Measurements from ENCODE around the gene PCTP. TPM values are rescaled to one million over a fixed set of nuclear protein-coding genes. Genes with fewer than 3 reads are reported as not detected.

The PCTP gene
- 13.6 TPM for total RNA-seq

- Histone ChIP-seq H3K4me1 (ENCODE audit: control insufficient read depth in 3 of 3, insufficient read depth in 3 of 3, low read length in 3 of 3) (peaks cover 4 to 14% (median 7%) of the 10 kb centered on the region in 3 donors), H3K4me3 (ENCODE audit: low read length in 3 of 3) (peak within 1 kb of the TSS; percentile 73 to 90 (median 86)), H3K9me3 (ENCODE audit: control insufficient read depth in 3 of 3, low read length in 3 of 3) (no peaks in the 10 kb centered on the region), H3K27ac (ENCODE audit: low read depth, low read length) (peak within 1 kb of the TSS; percentile 67), H3K9ac (ENCODE audit: low read depth in 1 of 3, low read length in 3 of 3) (peak within 1 kb of the TSS; percentile 79 to 88 (median 81)), H3K36me3 (ENCODE audit: control insufficient read depth in 3 of 3, insufficient read depth in 3 of 3, low read length in 3 of 3) (peaks cover 0 to 9% (median 0%) of the 10 kb centered on the region in 3 donors), H3K27me3 (ENCODE audit: control insufficient read depth in 3 of 3, insufficient read depth in 3 of 3, low read length in 3 of 3) (no peaks in the 10 kb centered on the region)
Observed at GRCh38 chr17:55750750-55751657, at the start of gene PCTP. PCTP (plus strand) TSS chr17:55751051; CDS start chr17:55751104, 53 bp downstream.

GRCh38 chr17:55702150-55702549, 48.7 kb upstream of the PCTP start:
- no peaks in the 10 kb centered on the region for H3K36me3 ChIP-seq (ENCODE audit: control insufficient read depth in 3 of 3, insufficient read depth in 3 of 3, low read length in 3 of 3)
- no peak overlapping the region for H3K4me3 ChIP-seq (ENCODE audit: low read length in 3 of 3)
- no peak overlapping the region for H3K27ac ChIP-seq (ENCODE audit: low read depth, low read length)
- no peak overlapping the region for H3K9ac ChIP-seq (ENCODE audit: low read depth in 1 of 3, low read length in 3 of 3)
- H3K4me1 ChIP-seq (ENCODE audit: control insufficient read depth in 3 of 3, insufficient read depth in 3 of 3, low read length in 3 of 3), result peaks cover 1 to 5% (median 5%) of the 10 kb centered on the region in 3 donors
- no peaks in the 10 kb centered on the region for H3K27me3 ChIP-seq (ENCODE audit: control insufficient read depth in 3 of 3, insufficient read depth in 3 of 3, low read length in 3 of 3)
- H3K9me3 ChIP-seq (ENCODE audit: control insufficient read depth in 3 of 3, low read length in 3 of 3), result no peaks in the 10 kb centered on the region

- no peak overlapping the region for H3K27ac ChIP-seq (ENCODE audit: low read depth, low read length)
- no peak overlapping the region for H3K9ac ChIP-seq (ENCODE audit: low read depth in 1 of 3, low read length in 3 of 3)
- H3K4me3 ChIP-seq (ENCODE audit: low read length in 3 of 3), result no peak overlapping the region
- H3K27me3 ChIP-seq (ENCODE audit: control insufficient read depth in 3 of 3, insufficient read depth in 3 of 3, low read length in 3 of 3), result no peaks in the 10 kb centered on the region
- peaks cover 3 to 16% (median 15%) of the 10 kb centered on the region in 3 donors for H3K4me1 ChIP-seq (ENCODE audit: control insufficient read depth in 3 of 3, insufficient read depth in 3 of 3, low read length in 3 of 3)
- no peaks in the 10 kb centered on the region for H3K36me3 ChIP-seq (ENCODE audit: control insufficient read depth in 3 of 3, insufficient read depth in 3 of 3, low read length in 3 of 3)
- H3K9me3 ChIP-seq (ENCODE audit: control insufficient read depth in 3 of 3, low read length in 3 of 3), result no peaks in the 10 kb centered on the region
Observed at GRCh38 chr17:55704401-55704800, 46.5 kb upstream of the PCTP start.

GRCh38 chr17:55705847-55706246, 45.0 kb upstream of the PCTP start:
- H3K4me1 ChIP-seq (ENCODE audit: control insufficient read depth in 3 of 3, insufficient read depth in 3 of 3, low read length in 3 of 3), result peaks cover 11 to 30% (median 23%) of the 10 kb centered on the region in 3 donors
- H3K4me3 ChIP-seq (ENCODE audit: low read length in 3 of 3), result no peak overlapping the region
- no peak overlapping the region for H3K27ac ChIP-seq (ENCODE audit: low read depth, low read length)
- no peaks in the 10 kb centered on the region for H3K36me3 ChIP-seq (ENCODE audit: control insufficient read depth in 3 of 3, insufficient read depth in 3 of 3, low read length in 3 of 3)
- no peak overlapping the region for H3K9ac ChIP-seq (ENCODE audit: low read depth in 1 of 3, low read length in 3 of 3)
- H3K9me3 ChIP-seq (ENCODE audit: control insufficient read depth in 3 of 3, low read length in 3 of 3), result no peaks in the 10 kb centered on the region
- H3K27me3 ChIP-seq (ENCODE audit: control insufficient read depth in 3 of 3, insufficient read depth in 3 of 3, low read length in 3 of 3), result no peaks in the 10 kb centered on the region

GRCh38 chr17:55706808-55707773, 43.8 kb upstream of the PCTP start:
- H3K9me3 ChIP-seq (ENCODE audit: control insufficient read depth in 3 of 3, low read length in 3 of 3), result no peaks in the 10 kb centered on the region
- peak overlapping the region in 1 of 3 donors; percentile 15 for H3K4me3 ChIP-seq (ENCODE audit: low read length in 3 of 3)
- H3K9ac ChIP-seq (ENCODE audit: low read depth in 1 of 3, low read length in 3 of 3), result no peak overlapping the region
- H3K27ac ChIP-seq (ENCODE audit: low read depth, low read length), result no peak overlapping the region
- H3K36me3 ChIP-seq (ENCODE audit: control insufficient read depth in 3 of 3, insufficient read depth in 3 of 3, low read length in 3 of 3), result no peaks in the 10 kb centered on the region
- peaks cover 12 to 37% (median 30%) of the 10 kb centered on the region in 3 donors for H3K4me1 ChIP-seq (ENCODE audit: control insufficient read depth in 3 of 3, insufficient read depth in 3 of 3, low read length in 3 of 3)
- no peaks in the 10 kb centered on the region for H3K27me3 ChIP-seq (ENCODE audit: control insufficient read depth in 3 of 3, insufficient read depth in 3 of 3, low read length in 3 of 3)

GRCh38 chr17:55708175-55708974, 42.5 kb upstream of the PCTP start:
- Histone ChIP-seq H3K4me1 (ENCODE audit: control insufficient read depth in 3 of 3, insufficient read depth in 3 of 3, low read length in 3 of 3) (peaks cover 12 to 37% (median 30%) of the 10 kb centered on the region in 3 donors), H3K36me3 (ENCODE audit: control insufficient read depth in 3 of 3, insufficient read depth in 3 of 3, low read length in 3 of 3) (no peaks in the 10 kb centered on the region), H3K4me3 (ENCODE audit: low read length in 3 of 3) (no peak overlapping the region), H3K27me3 (ENCODE audit: control insufficient read depth in 3 of 3, insufficient read depth in 3 of 3, low read length in 3 of 3) (no peaks in the 10 kb centered on the region), H3K9me3 (ENCODE audit: control insufficient read depth in 3 of 3, low read length in 3 of 3) (no peaks in the 10 kb centered on the region), H3K27ac (ENCODE audit: low read depth, low read length) (no peak overlapping the region), H3K9ac (ENCODE audit: low read depth in 1 of 3, low read length in 3 of 3) (no peak overlapping the region)

GRCh38 chr17:55709440-55709839, 41.4 kb upstream of the PCTP start:
- Histone ChIP-seq H3K4me3 (ENCODE audit: low read length in 3 of 3) (peak overlapping the region in 2 of 3 donors; percentile 39 to 52), H3K9ac (ENCODE audit: low read depth in 1 of 3, low read length in 3 of 3) (peak overlapping the region in 2 of 3 donors; percentile 51 to 74), H3K4me1 (ENCODE audit: control insufficient read depth in 3 of 3, insufficient read depth in 3 of 3, low read length in 3 of 3) (peaks cover 12 to 37% (median 30%) of the 10 kb centered on the region in 3 donors), H3K27me3 (ENCODE audit: control insufficient read depth in 3 of 3, insufficient read depth in 3 of 3, low read length in 3 of 3) (no peaks in the 10 kb centered on the region), H3K27ac (ENCODE audit: low read depth, low read length) (peak overlapping the region; percentile 76), H3K9me3 (ENCODE audit: control insufficient read depth in 3 of 3, low read length in 3 of 3) (no peaks in the 10 kb centered on the region), H3K36me3 (ENCODE audit: control insufficient read depth in 3 of 3, insufficient read depth in 3 of 3, low read length in 3 of 3) (no peaks in the 10 kb centered on the region)

- peak overlapping the region; percentile 76 for H3K27ac ChIP-seq (ENCODE audit: low read depth, low read length)
- peaks cover 12 to 37% (median 30%) of the 10 kb centered on the region in 3 donors for H3K4me1 ChIP-seq (ENCODE audit: control insufficient read depth in 3 of 3, insufficient read depth in 3 of 3, low read length in 3 of 3)
- peak overlapping the region in 2 of 3 donors; percentile 51 to 74 for H3K9ac ChIP-seq (ENCODE audit: low read depth in 1 of 3, low read length in 3 of 3)
Observed at GRCh38 chr17:55709984-55710383, 40.9 kb upstream of the PCTP start.

GRCh38 chr17:55710410-55710809, 40.4 kb upstream of the PCTP start:
- Histone ChIP-seq H3K27me3 (ENCODE audit: control insufficient read depth in 3 of 3, insufficient read depth in 3 of 3, low read length in 3 of 3) (no peaks in the 10 kb centered on the region), H3K36me3 (ENCODE audit: control insufficient read depth in 3 of 3, insufficient read depth in 3 of 3, low read length in 3 of 3) (no peaks in the 10 kb centered on the region), H3K4me1 (ENCODE audit: control insufficient read depth in 3 of 3, insufficient read depth in 3 of 3, low read length in 3 of 3) (peaks cover 12 to 37% (median 30%) of the 10 kb centered on the region in 3 donors), H3K9ac (ENCODE audit: low read depth in 1 of 3, low read length in 3 of 3) (peak overlapping the region in 2 of 3 donors; percentile 2 to 74), H3K27ac (ENCODE audit: low read depth, low read length) (peak overlapping the region; percentile 76), H3K9me3 (ENCODE audit: control insufficient read depth in 3 of 3, low read length in 3 of 3) (no peaks in the 10 kb centered on the region), H3K4me3 (ENCODE audit: low read length in 3 of 3) (peak overlapping the region in 2 of 3 donors; percentile 39 to 52)

More at GRCh38 chr17:55709984-55710383, 40.9 kb upstream of the PCTP start:
- Histone ChIP-seq H3K4me3 (ENCODE audit: low read length in 3 of 3) (peak overlapping the region in 2 of 3 donors; percentile 39 to 52), H3K9me3 (ENCODE audit: control insufficient read depth in 3 of 3, low read length in 3 of 3) (no peaks in the 10 kb centered on the region), H3K27me3 (ENCODE audit: control insufficient read depth in 3 of 3, insufficient read depth in 3 of 3, low read length in 3 of 3) (no peaks in the 10 kb centered on the region), H3K36me3 (ENCODE audit: control insufficient read depth in 3 of 3, insufficient read depth in 3 of 3, low read length in 3 of 3) (no peaks in the 10 kb centered on the region)

Measured in skeletal muscle tissue (tissue), 4 donors.